Measurements from ENCODE around the gene COL6A3.

DNA sequence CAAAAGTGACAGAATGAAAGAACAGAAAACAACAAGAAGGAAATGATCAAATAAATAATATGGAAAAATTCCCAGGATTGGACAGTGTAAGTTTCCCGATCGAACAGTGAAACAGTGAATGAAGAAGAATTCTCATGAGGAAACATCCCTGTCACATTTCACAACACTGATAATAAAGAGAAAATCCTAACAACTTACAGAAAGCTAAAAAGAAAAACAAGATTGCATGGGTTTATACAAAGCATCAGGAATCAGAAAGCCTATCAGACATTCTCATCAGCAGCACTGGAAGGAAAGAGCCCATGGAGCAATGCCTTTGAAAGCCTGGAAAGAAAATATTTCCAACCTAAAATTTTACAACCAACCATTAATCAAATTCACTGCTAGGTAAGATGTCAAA lies 9.9 kb upstream of the COL6A3 start:
- TF ChIP-seq, protein P1, sequence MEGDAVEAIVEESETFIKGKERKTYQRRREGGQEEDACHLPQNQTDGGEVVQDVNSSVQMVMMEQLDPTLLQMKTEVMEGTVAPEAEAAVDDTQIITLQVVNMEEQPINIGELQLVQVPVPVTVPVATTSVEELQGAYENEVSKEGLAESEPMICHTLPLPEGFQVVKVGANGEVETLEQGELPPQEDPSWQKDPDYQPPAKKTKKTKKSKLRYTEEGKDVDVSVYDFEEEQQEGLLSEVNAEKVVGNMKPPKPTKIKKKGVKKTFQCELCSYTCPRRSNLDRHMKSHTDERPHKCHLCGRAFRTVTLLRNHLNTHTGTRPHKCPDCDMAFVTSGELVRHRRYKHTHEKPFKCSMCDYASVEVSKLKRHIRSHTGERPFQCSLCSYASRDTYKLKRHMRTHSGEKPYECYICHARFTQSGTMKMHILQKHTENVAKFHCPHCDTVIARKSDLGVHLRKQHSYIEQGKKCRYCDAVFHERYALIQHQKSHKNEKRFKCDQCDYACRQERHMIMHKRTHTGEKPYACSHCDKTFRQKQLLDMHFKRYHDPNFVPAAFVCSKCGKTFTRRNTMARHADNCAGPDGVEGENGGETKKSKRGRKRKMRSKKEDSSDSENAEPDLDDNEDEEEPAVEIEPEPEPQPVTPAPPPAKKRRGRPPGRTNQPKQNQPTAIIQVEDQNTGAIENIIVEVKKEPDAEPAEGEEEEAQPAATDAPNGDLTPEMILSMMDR (conservative IDR thresholded peaks at IDR 0.05), result no peak
- no peak for TF ChIP-seq EZH2 (IDR thresholded peaks at IDR 0.05; ENCODE audit: low read depth)

All from PC-9 (cell line).